ENCODE results near the gene MAP3K4. TPM values are rescaled to one million over a fixed set of nuclear protein-coding genes. Genes with fewer than 3 reads are reported as not detected.

MAP3K4 gene
- total and polyA plus RNA-seq, 8 donors = 7.3 to 598 (median 19.4) TPM

DNA sequence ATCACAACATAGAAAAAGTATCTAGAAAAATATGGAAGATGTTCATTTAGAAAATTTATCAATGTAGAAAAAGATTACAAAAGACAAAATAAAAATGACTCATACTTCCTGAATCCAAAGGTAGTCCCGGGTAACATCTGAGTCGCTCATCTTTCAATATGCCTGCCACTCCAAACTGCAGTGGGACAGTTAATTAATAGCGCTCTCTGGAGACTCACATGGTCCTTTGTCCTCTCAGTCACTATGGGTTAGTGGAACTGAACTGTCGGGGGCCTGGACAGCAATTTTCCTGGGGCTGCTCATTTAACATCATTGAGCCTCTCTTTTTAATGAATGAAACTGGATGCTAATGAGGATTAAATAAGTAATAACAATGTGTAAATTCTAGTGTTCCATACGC is 103.4 kb downstream of the MAP3K4 start:
- Histone ChIP-seq H3K27ac (no peak overlapping the region), H3K4me3 (no peak overlapping the region), H3K36me3 (peaks cover 16 to 97% (median 93%) of the 10 kb centered on the region in 4 donors), H3K9me3 (no peaks in the 10 kb centered on the region), H3K4me1 (no peaks in the 10 kb centered on the region), H3K27me3 (no peaks in the 10 kb centered on the region)
- intact Hi-C loops (cut with DNase I; ENCODE audit: low total_unique reads) = no loop called here
- TF ChIP-seq, protein P1, sequence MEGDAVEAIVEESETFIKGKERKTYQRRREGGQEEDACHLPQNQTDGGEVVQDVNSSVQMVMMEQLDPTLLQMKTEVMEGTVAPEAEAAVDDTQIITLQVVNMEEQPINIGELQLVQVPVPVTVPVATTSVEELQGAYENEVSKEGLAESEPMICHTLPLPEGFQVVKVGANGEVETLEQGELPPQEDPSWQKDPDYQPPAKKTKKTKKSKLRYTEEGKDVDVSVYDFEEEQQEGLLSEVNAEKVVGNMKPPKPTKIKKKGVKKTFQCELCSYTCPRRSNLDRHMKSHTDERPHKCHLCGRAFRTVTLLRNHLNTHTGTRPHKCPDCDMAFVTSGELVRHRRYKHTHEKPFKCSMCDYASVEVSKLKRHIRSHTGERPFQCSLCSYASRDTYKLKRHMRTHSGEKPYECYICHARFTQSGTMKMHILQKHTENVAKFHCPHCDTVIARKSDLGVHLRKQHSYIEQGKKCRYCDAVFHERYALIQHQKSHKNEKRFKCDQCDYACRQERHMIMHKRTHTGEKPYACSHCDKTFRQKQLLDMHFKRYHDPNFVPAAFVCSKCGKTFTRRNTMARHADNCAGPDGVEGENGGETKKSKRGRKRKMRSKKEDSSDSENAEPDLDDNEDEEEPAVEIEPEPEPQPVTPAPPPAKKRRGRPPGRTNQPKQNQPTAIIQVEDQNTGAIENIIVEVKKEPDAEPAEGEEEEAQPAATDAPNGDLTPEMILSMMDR (IDR thresholded peaks at IDR 0.05) = no peak
- TF ChIP-seq POLR2A (IDR thresholded peaks at IDR 0.05) (no peak), EP300 (IDR thresholded peaks at IDR 0.05) (no peak), POLR2AphosphoS5 (IDR thresholded peaks at IDR 0.05) (no peak)
- 83 to 89% (median 85%) methylated on average over 5 of the region's 5 CpGs for WGBS, 5 donors
- no peak for DNase-seq

DNA sequence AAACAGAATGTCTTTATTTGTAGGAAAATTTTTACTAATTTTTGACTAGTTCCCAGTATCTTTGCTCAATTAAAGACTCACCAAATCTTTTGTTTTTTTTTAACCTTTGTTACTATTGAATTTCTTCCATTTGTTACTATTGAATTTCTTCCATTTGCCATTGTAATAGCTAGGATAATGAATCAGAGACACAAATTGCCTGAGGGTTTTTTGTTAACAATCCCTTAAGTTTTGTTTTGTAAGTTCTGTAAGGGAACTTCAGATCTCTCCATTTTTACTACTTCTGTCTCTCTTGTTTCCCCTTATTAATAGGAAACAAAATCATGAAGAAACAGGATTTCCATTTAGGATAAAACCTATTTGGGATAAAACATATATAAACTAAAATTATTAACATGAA is 104.3 kb downstream of the MAP3K4 start:
- DNase-seq = no peak
- Histone ChIP-seq H3K36me3 (peaks cover 19 to 98% (median 91%) of the 10 kb centered on the region in 4 donors), H3K27me3 (no peaks in the 10 kb centered on the region), H3K27ac (no peak overlapping the region), H3K4me3 (no peak overlapping the region), H3K9me3 (no peaks in the 10 kb centered on the region), H3K4me1 (no peaks in the 10 kb centered on the region)
- no peak for TF ChIP-seq POLR2A (IDR thresholded peaks at IDR 0.05)
- TF ChIP-seq POLR2AphosphoS5 (IDR thresholded peaks at IDR 0.05) = no peak
- TF ChIP-seq EP300 (IDR thresholded peaks at IDR 0.05) = no peak
- TF ChIP-seq, protein P1 (IDR thresholded peaks at IDR 0.05) = no peak
- intact Hi-C loops (cut with DNase I; ENCODE audit: low total_unique reads) = no loop called here

DNA sequence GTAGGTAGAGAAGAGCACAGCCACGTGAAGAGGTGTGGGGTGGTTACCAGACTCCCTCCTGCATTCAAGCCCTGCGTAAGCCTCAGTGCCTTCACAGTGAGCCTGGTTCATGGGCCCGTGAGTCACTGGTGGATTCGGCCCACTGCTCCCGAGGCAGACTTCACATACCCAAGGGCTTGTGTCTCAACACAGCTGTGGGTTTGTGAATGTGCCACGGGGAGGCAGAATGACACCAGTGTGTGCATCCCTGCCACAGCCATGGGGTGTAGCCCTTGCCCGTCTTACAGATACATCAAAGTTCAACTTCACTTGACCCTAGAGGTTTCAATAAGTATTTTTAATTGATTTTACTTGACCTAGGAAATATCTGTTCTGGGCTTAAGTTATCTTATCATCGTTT is 108.5 kb downstream of the MAP3K4 start:
- H3K27ac ChIP-seq = no peak overlapping the region
- H3K9me3 ChIP-seq = no peaks in the 10 kb centered on the region
- H3K4me3 ChIP-seq = no peak overlapping the region
- DNase-seq = peak in 1 of 2 donors; percentile 8
- H3K36me3 ChIP-seq = peaks cover 34 to 94% (median 90%) of the 10 kb centered on the region in 4 donors
- H3K27me3 ChIP-seq = no peaks in the 10 kb centered on the region
- H3K4me1 ChIP-seq = no peaks in the 10 kb centered on the region
- TF ChIP-seq POLR2A (IDR thresholded peaks at IDR 0.05) (no peak), EP300 (IDR thresholded peaks at IDR 0.05) (no peak), POLR2AphosphoS5 (IDR thresholded peaks at IDR 0.05) (no peak)
- TF ChIP-seq, protein P1 (IDR thresholded peaks at IDR 0.05) = no peak
- WGBS, 5 donors = 74 to 83% (median 80%) methylated on average over 8 of the region's 8 CpGs
- intact Hi-C loops (cut with DNase I; ENCODE audit: low total_unique reads) = no loop called here

DNA sequence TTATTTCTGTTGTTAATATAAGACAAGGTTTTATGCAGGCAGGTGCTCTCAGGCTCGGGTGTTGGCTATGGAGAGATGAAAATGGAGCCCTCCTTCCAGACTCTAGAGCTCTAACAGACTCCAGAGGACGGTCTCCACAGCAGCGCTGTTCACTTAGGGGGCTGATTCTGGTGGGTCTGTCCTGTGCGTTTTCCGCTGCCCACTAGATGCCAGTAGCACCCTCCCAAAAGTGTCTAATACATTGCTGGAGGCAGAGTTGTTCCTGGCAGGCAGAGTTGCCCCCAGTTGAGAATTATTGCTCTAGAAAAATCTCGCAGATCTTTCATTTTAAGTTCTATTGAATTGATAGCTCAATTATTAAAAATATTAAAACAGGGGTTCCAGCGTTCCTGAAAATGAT is 109.9 kb downstream of the MAP3K4 start:
- Histone ChIP-seq H3K27me3 (no peaks in the 10 kb centered on the region), H3K9me3 (no peaks in the 10 kb centered on the region), H3K36me3 (peaks cover 35 to 95% (median 94%) of the 10 kb centered on the region in 4 donors), H3K4me1 (no peaks in the 10 kb centered on the region), H3K4me3 (no peak overlapping the region), H3K27ac (no peak overlapping the region)
- WGBS, 5 donors = 84 to 93% (median 92%) methylated on average over 5 to 7 of the region's 7 CpGs
- intact Hi-C loops (cut with DNase I; ENCODE audit: low total_unique reads) = no loop called here
- TF ChIP-seq, protein P1 (IDR thresholded peaks at IDR 0.05) = no peak
- TF ChIP-seq POLR2AphosphoS5 (IDR thresholded peaks at IDR 0.05) = no peak
- DNase-seq = peak in 1 of 2 donors; percentile 35

Data from stomach (tissue), 9 donors.